22Rv1 (cell line): Measurements from ENCODE around the gene ZSWIM5.

Experiments used
- CTCF ChIP-seq: fragments of 450-650 bp; IDR thresholded peaks from 2 replicates; pipeline ENCODE4 v1.5.1; 2017; ENCODE audit warnings: mild to moderate bottlenecking
- ZFX ChIP-seq: fragments of 450-650 bp; IDR thresholded peaks from 2 replicates; pipeline ENCODE4 v1.6.1; 2017; ENCODE audit warnings: antibody characterized with exemption, borderline replicate concordance

- TF ChIP-seq CTCF (no peak), ZFX (no peak)
Measured at GRCh38 chr1:45038240-45038639, 168.2 kb downstream of the ZSWIM5 start.
